Measurements from ENCODE around the gene STRN4. TPM values are rescaled to one million over a fixed set of nuclear protein-coding genes. Genes with fewer than 3 reads are reported as not detected.

The STRN4 gene
- total and polyA plus RNA-seq, 9 of the 15 experiments (the other 6 are each of a cell fraction or from before 2014, with no cell fraction given): 0.62 to 83.7 (median 36.9) TPM

GRCh38 chr19:46746281-46747057 is at the start of gene STRN4 (continued):
- TF ChIP-seq ZNF407 (IDR thresholded peaks at IDR 0.05; ENCODE audit: low read depth) (no peak), NUFIP1 (IDR thresholded peaks at IDR 0.05; ENCODE audit: partially characterized antibody) (no peak), TCF3 (CRISPR knock-in tag; IDR thresholded peaks at IDR 0.05) (no peak), ZFPM2 (CRISPR knock-in tag; IDR thresholded peaks at IDR 0.05) (no peak), ZNF449 (CRISPR knock-in tag; IDR thresholded peaks at IDR 0.05) (no peak), SMC3 (conservative IDR thresholded peaks at IDR 0.05; ENCODE audit: insufficient read depth, low read depth, low read length) (no peak), ATF2 (CRISPR knock-in tag; IDR thresholded peaks at IDR 0.05) (no peak), CCAR2 (IDR thresholded peaks at IDR 0.05; ENCODE audit: low read depth, low read length) (no peak), ZBTB1 (CRISPR knock-in tag; IDR thresholded peaks at IDR 0.05; ENCODE audit: borderline replicate concordance, low read depth) (no peak), ELK1 (CRISPR knock-in tag; IDR thresholded peaks at IDR 0.05) (no peak), HMG20A (CRISPR knock-in tag; conservative IDR thresholded peaks at IDR 0.05) (no peak), U2AF1 (optimal IDR thresholded peaks at IDR 0.05; ENCODE audit: low read depth, low read length) (no peak), POLR3A (IDR thresholded peaks at IDR 0.05; ENCODE audit: borderline replicate concordance, extremely low read depth, insufficient read depth, insufficient read length) (no peak), ZNF766 (CRISPR knock-in tag; conservative IDR thresholded peaks at IDR 0.05) (peak; percentile 45; the same call in 1 of the 2 replicates)
